ENCODE measurements around the gene DCDC2B. TPM values are rescaled to one million over a fixed set of nuclear protein-coding genes. Genes with fewer than 3 reads are reported as not detected.

Gene DCDC2B
- total and polyA plus RNA-seq, 2 experiments from 2014 or later = 0.21 TPM; not detected in 1

- TF ChIP-seq, protein P1, sequence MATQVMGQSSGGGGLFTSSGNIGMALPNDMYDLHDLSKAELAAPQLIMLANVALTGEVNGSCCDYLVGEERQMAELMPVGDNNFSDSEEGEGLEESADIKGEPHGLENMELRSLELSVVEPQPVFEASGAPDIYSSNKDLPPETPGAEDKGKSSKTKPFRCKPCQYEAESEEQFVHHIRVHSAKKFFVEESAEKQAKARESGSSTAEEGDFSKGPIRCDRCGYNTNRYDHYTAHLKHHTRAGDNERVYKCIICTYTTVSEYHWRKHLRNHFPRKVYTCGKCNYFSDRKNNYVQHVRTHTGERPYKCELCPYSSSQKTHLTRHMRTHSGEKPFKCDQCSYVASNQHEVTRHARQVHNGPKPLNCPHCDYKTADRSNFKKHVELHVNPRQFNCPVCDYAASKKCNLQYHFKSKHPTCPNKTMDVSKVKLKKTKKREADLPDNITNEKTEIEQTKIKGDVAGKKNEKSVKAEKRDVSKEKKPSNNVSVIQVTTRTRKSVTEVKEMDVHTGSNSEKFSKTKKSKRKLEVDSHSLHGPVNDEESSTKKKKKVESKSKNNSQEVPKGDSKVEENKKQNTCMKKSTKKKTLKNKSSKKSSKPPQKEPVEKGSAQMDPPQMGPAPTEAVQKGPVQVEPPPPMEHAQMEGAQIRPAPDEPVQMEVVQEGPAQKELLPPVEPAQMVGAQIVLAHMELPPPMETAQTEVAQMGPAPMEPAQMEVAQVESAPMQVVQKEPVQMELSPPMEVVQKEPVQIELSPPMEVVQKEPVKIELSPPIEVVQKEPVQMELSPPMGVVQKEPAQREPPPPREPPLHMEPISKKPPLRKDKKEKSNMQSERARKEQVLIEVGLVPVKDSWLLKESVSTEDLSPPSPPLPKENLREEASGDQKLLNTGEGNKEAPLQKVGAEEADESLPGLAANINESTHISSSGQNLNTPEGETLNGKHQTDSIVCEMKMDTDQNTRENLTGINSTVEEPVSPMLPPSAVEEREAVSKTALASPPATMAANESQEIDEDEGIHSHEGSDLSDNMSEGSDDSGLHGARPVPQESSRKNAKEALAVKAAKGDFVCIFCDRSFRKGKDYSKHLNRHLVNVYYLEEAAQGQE (IDR thresholded peaks at IDR 0.05; ENCODE audit: unreplicated experiment) = no peak
- TF ChIP-seq STAT1 (IDR thresholded peaks at IDR 0.05; ENCODE audit: unreplicated experiment) (no peak), JUNB (IDR thresholded peaks at IDR 0.05; ENCODE audit: unreplicated experiment) (no peak)
Measured at GRCh38 chr1:32219022-32219421, 10.1 kb downstream of the DCDC2B start (continued).

- Histone ChIP-seq H3K4me3 (peak overlapping the region; percentile 93), H3K9me2 (ENCODE audit: insufficient read depth) (no peaks in the 10 kb centered on the region), H4K20me1 (replicated peaks; ENCODE audit: insufficient read depth) (peaks cover 5% of the 10 kb centered on the region; the same call in 1 of the 2 replicates), H3K79me2 (replicated peaks; ENCODE audit: insufficient read depth) (peaks cover 30% of the 10 kb centered on the region), H3K4me2 (peak overlapping the region; percentile 99), H2AFZ (no peak overlapping the region), H3K36me3 (ENCODE audit: insufficient read depth) (peaks cover 21% of the 10 kb centered on the region), H3K4me1 (ENCODE audit: insufficient read depth) (peaks cover 10% of the 10 kb centered on the region), H3F3A (replicated peaks; ENCODE audit: low read depth) (peaks cover 15% of the 10 kb centered on the region), H3K27me3 (ENCODE audit: insufficient read depth) (no peaks in the 10 kb centered on the region), H3K27ac (ENCODE audit: low read depth) (peak overlapping the region; percentile 68; the same call in 1 of the 2 replicates)
- H3K27ac Mint-ChIP-seq = peak overlapping the region; percentile 98; the same call in 1 of the 2 replicates
- no peak for ATAC-seq
- H3K9me3 Mint-ChIP-seq = no peaks in the 10 kb centered on the region
- H3K27me3 Mint-ChIP-seq (ENCODE audit: insufficient read depth, low read depth, poor library complexity) = peaks cover 11% of the 10 kb centered on the region
- H3K36me3 Mint-ChIP-seq (ENCODE audit: low read depth) = peaks cover 39% of the 10 kb centered on the region
- peaks cover 17% of the 10 kb centered on the region for H3K4me1 Mint-ChIP-seq
- TF ChIP-seq JUNB (IDR thresholded peaks at IDR 0.05; ENCODE audit: unreplicated experiment) (no peak), POLR2AphosphoS5 (IDR thresholded peaks at IDR 0.05; ENCODE audit: low read depth) (no peak), ETS1 (IDR thresholded peaks at IDR 0.05) (no peak), ZNF462 (CRISPR knock-in tag; IDR thresholded peaks at IDR 0.05) (no peak)
- peak overlapping the region; percentile 99 for H3K4me3 Mint-ChIP-seq
- DNase-seq (ENCODE audit: low spot score) = no peak
Measured at GRCh38 chr1:32220746-32221580, 12.1 kb downstream of the DCDC2B start.

All from GM23338 (cell line).